Astrocyte of the cerebellum (primary cell): ENCODE results near the gene ECM2.
"Not testable (repeated sequence)": the region's sequence is repeated elsewhere in the genome, so short reads cannot be mapped to it uniquely, and the experiment has no call there.

ENCODE experiments used
- DNase-seq: peaks from one replicate; pipeline ENCODE4 v3.0.0-alpha.2; 2011; ENCODE audit warnings: low read depth
- H3K4me3 ChIP-seq: 2 replicates; pipeline ENCODE4 v1.5.1; 2011; ENCODE audit warnings: mild to moderate bottlenecking, low read depth, low read length, moderate library complexity
- in situ Hi-C: cut with HindIII; loops from 2 replicates; pipeline ENCODE4 v1.10.0; 2017; ENCODE audit warnings: low sequenced_read_pairs
- TF ChIP-seq, protein P1 (sequence below): IDR thresholded peaks from 2 replicates; pipeline ENCODE4 v1.5.1; 2012; ENCODE audit warnings: low read length, low read depth, moderate library complexity, mild to moderate bottlenecking; ENCODE audit errors: missing control alignments

Gene ECM2

DNA sequence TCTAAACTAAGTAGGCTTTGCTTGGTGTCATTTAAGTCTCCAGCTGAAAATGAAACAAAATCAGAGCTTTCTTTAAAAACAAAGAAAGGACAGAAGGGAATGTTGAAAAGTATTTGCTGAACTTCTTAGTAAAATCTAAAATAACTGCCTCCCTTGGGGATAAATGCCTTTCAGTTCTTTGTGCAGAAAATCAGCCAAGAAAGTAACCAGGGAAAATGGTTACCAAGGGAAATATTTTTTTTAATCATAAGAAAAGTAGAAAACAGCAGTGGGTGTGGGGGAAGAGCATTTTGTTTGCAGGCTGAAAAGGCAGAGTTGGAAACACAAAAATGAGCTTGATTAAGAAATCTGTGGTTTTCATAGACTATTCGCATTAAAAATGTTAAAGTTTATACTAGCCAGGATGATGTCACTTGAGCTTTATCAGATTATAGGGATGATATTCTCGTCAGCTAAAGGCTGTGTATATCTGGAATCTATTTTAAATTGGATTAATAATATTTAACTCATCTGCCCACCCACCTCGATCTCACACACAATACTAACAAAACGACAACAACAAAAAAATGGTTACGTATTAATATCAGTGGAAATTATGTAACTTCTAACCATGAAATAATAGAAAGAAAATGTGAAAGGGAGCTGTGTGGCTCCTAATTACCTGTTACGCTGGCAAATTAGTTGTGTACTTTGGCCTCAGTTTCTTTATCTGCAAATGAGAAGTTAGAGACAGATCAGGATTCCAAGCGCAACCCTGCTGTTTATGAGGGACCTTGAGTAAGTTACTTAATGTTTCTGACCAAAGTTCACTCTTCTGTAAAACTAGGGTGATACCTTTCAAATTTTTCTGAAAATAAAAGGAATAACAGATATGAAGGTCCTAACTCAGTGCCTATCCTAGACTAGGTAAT, at the start of gene ECM2:
Gene ECM2 (minus strand): TSS at position 51 of the 911 bp plus-strand sequence. CDS start 13,124 bp downstream, outside the sequence.
- TF ChIP-seq, protein P1, sequence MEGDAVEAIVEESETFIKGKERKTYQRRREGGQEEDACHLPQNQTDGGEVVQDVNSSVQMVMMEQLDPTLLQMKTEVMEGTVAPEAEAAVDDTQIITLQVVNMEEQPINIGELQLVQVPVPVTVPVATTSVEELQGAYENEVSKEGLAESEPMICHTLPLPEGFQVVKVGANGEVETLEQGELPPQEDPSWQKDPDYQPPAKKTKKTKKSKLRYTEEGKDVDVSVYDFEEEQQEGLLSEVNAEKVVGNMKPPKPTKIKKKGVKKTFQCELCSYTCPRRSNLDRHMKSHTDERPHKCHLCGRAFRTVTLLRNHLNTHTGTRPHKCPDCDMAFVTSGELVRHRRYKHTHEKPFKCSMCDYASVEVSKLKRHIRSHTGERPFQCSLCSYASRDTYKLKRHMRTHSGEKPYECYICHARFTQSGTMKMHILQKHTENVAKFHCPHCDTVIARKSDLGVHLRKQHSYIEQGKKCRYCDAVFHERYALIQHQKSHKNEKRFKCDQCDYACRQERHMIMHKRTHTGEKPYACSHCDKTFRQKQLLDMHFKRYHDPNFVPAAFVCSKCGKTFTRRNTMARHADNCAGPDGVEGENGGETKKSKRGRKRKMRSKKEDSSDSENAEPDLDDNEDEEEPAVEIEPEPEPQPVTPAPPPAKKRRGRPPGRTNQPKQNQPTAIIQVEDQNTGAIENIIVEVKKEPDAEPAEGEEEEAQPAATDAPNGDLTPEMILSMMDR = no peak
- peak; percentile 66 for DNase-seq
- peak within 1 kb of the TSS; percentile 4 for H3K4me3 ChIP-seq
- in situ Hi-C loops = no loop called here

DNA sequence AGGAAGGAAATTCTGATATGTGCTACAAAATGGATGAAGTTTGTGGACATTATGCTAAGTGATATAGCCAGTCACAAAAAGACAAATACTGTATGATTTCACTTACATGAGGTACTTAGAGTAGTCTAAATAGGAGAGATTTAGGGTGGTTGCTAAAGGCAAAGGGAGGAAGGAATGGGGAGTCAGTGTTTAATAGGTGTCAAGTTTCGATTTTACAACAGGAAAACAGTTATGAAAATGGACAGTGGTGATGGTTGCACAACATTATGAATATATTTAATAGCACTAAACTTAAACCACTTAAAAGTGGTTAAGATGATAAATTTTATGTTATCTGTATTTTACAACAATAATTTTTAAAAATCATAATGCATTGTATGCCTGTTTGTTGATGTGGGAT, 40.4 kb upstream of the ECM2 start:
- no peak overlapping the region for H3K4me3 ChIP-seq
- no peak for DNase-seq
- in situ Hi-C loops = no loop called here
- TF ChIP-seq, protein P1 = no peak

DNA sequence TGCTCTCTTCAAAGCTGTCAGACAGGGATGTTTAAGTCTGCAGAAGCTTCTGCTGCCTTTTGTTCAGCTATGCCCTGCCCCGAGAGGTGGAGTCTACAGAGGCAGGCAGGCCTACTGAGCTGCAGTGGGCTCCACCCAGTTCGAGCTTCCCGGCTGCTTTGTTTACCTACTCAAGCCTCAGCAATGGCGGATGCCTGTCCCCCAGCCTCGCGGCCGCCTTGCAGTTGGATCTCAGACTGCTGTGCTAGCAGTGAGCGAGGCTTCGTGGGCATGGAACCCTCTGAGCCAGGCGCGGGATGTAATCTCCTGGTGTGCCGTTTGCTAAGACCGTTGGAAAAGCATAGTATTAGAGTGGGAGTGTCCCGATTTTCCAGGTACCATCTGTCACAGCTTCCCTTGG, 37.8 kb upstream of the ECM2 start:
- in situ Hi-C loops, H3K4me3 ChIP-seq, DNase-seq: not testable (repeated sequence)

DNA sequence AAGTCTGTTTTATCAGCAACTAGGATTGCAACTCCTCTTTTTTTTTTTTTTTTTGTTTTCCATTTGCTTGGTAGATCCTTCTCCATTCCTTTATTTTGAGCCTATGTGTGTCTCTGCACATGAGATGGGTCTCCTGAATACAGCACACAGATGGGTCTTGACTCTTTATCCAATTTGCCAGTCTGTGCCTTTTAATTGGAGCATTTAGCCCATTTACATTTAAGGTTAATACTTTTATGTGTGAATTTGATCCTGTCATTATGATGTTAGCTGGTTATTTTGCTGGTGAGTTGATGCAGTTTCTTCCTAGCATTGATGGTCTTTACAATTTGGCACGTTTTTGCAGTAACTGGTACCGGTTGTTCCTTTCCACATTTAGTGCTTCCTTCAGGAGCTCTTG, 36.1 kb upstream of the ECM2 start:
- H3K4me3 ChIP-seq, DNase-seq, in situ Hi-C loops: not testable (repeated sequence)

DNA sequence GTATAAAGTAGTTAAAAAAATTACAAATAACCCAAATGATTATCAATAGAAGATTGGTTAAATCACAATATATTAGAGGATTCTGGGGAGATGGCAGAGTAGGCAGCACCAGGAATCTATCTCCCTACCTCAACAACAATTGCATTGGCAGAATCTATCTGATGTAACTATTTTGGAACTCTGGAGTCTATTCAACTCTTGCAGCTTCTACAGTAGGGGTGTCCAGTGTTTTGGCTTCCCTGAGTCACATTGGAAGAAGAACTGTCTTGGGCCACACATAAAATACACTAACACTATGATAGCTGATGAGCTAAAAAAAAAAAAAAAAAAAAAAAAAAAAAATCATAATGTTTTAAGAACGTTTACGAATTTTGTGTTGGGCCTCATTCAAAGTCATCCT, 29.2 kb upstream of the ECM2 start:
- DNase-seq = no peak
- TF ChIP-seq, protein P1 = no peak
- in situ Hi-C loops = loop anchor here (5.0 kb wide), 1 partner anchor 38 kb away; no protein-coding TSS in a partner anchor
- H3K4me3 ChIP-seq = no peak overlapping the region

DNA sequence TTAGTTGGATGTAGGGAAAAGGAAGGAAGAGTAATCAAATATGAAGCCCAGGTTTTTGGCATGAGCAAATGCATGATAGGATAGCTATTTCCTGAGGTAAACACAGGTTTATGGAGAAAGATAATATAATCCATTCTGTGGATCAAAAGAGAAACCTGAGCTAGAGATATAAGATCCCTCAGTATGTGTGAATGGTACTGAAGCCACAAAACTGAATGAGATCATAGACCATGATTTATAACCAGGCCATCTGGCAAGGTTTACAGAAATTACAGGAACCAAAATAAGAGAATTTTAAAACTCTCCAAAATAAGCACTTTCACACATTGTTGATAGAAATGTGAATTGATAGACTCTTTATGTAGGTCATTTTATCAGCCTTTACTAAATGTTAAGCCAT, 28.7 kb upstream of the ECM2 start:
- in situ Hi-C loops = no loop called here
- TF ChIP-seq, protein P1 = no peak
- H3K4me3 ChIP-seq = no peak overlapping the region
- peak; percentile 75 for DNase-seq

DNA sequence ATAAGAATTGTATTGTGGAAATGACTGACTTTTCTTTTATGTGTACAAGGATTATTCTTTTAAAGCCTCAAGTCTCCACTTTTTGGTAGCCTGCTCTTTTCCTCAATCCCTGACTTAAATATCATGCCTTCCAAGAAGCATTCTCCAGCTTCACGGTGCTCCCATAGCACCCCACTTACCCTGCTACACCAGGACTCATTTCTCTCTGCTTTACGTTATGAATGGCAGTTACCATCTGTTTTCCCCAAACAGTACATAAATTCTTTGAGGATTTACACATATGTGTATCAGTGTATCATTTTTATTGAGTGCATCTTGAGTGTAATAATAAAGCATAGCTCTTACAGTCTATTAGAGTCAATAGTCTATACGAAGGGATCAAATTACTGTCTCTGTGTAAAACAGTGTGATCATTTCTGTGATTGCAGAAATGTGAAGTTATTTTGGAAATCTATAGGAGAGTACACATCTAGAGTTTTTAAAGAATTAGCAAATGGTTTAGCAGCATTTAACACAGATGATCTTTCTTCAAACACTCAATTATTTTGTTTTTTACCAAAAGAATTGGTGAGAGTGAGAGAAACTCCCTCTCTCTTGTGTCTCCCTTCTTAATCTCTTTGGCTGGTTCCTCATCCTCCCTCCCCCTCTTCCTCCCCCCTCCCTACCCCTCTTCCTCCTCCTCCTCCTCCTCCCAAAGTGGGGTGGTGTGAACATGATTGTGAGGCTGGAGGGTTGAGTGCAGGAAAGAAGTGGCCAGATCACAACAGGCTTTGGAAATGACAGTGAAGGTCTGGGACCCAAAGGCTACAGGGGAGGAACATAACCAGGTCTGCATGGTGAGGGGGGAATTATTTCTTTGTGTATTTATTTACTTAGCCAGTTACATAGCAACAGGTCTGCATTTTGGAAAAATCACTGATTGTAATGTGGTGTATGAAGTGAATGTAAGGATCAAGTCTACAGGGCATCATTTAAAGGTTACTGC, 27.6 kb upstream of the ECM2 start:
- in situ Hi-C loops = no loop called here

More for the DNA sequence above, 27.6 kb upstream of the ECM2 start:
- no peak overlapping the region for H3K4me3 ChIP-seq
- TF ChIP-seq, protein P1 = no peak
- DNase-seq = no peak
